Muscle of arm (tissue), 12 donors: ENCODE measurements around the gene TGM2. TPM values are rescaled to one million over a fixed set of nuclear protein-coding genes. Genes with fewer than 3 reads are reported as not detected.
"Not testable (repeated sequence)": the region's sequence is repeated elsewhere in the genome, so short reads cannot be mapped to it uniquely, and the experiment has no call there.

Source experiments
- DNase-seq: peaks from one replicate; pipeline ENCODE4 v3.0.0-alpha.2; 2013
- polyA plus RNA-seq, 12 donors: library from polyadenylated mRNA; unstranded; fragments of 120-200 nt; gene quantifications; one replicate each; pipeline ENCODE4 v1.2.1, GENCODE V29; 2013; ENCODE audit not compliant: insufficient read length in 12 of 12

TGM2 gene
- polyA plus RNA-seq, 12 donors, result 9.5 to 71.6 (median 12.8) TPM; not detected in 1

DNA sequence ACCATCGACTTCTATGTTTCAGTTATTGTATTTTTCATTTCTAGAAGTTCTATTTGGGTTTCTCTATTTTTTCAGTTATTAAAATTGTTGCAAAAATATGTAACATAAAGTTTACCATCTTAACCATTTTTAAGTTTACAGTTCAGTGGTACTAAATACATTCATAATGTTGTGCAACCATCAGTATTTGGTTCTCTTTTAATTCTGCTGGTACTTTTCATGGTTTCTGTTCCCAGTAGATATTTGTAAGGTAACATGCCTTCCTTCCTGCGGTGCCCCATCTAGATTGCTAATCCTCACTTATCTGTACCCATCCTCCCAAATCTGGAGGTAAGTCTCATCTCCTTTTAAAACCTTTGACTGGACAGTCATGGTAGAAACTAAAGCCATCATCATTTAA, 47.9 kb downstream of the TGM2 start:
- DNase-seq, result no peak

DNA sequence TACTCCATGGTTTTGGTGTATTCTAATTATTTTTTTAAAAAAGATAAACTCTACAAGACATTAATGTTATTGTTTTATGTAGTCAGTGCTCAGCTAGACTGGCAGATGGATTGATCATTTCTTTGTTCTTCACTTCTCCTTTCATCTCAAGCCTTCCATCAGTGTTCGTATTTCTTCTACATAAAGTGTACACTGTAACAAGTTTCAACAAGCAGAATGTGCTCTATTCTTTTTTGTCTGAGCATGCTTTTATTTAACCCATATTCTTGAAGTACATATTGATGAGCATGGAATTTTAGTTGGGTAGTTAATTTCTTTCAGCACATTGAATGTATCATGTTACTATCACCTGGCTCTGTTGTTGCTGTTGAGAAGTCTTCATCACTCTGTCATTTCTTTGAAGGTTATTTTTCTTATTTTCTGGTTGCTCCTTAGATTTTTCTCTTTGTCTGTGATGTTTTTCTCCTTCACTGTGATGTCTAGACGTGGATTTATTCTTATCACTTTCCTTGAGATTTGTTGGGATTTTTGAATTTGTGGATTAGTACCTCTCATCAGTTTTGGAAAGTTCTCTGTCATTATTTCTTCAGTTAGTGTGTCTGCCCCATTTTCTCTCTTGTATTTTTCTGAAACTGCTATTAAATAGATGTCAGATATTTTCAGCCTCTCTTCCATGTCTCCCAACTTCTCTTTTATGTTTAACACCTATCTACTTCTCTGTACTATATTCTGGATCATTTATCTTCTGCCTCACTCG, 48.5 kb downstream of the TGM2 start:
- no peak for DNase-seq

DNA sequence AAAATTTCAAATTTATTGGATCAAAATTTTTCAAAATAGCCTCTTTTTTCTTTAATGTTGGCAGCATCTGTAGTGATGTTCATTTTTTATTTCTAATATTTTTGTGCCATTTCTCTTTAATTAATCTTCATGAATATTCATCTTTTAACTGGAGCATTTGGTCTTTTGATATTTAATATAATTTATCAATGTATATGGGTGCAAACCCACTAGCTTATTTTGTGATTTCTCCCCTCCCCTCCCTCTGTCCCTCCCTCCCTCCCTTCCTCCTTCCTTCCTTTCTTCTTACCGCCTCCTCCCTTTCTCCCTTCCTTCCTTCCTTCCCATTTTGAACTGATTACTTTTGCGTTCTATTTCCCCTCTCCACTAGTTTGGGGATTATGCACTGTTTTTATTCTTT, 49.2 kb downstream of the TGM2 start:
- no peak for DNase-seq

DNA sequence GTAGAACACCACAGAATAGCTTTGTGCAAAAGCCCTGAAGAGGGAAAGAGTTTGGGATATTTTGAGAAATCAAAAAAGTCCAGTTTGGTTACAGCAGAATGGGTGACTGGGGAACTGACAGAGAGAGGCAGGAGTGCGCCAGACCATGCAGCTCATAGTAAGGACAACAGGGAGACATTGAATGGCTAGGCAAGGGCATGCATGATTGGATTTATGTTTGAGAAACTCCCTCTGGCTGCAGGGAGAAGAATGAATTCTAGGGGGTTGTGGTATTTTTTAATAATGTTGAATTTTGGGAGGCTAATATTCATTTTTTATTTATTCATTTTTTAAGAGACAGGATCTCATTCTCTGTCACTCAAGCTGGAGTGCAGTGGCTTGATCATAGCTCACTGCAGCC, 49.9 kb downstream of the TGM2 start:
- DNase-seq, result no peak

DNA sequence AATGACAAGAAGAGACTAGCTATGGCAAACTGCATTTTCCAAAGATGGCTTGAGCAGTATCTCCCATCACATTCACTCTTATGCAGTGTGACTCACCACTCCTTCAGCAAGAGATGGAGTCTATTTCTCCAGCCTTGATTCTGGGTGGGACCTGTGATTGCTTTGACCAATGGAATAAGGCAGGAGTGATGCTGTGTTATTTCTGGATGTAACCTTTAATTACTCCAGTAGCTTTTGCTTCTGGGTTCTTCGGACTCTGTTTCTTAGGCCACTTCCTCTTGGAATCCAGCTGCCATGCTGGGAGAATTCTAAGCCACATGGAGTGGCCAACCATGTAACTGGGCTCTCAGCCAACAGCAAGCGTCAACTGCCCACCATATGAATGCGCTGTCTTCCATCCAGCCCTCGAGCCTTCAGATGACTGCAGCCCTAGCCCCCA, 50.7 kb downstream of the TGM2 start:
- no peak for DNase-seq

DNA sequence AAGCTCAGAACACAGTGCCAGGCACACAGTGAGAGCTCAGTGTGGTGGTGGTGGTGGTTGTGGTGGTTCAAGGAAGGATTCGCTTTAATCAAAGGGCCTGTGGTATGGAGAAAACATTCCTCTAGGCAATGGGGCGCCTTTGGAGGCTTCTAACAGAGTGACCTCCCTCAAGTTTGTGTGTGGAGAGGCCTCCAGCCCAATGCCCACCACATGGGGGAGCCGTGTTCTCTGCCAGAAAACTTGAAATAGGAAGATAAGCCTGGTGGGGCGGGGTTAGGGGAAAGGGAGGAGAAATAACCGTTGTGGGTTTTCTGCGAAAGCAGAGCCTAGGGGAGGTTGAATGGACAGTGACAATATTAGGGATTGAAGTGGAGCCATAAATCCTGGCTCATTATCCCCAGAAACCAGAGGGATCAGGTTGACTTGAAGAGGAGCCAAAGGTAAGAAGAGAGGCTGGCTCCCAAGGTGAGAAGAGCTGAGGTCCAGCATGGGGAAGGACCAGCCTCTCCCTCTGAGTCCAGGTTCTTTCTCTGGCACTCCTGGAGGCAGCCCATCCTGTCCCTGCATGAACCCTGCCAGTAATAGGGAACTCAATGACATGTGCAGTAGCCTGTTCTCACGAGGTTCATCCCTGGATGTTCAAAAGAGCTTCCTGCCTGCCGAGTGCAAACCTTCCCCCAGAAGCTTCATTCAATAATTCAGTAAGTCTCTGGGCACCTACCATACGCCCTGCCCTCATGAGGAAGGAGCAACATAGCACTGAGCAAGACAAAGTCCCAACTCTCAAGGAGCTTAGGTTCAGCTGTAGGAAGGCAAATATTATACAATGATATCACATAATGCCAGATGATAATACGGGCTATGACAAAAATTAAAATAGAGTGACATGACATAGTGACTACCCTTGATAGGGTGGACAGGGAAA, 51.4 kb downstream of the TGM2 start:
- DNase-seq, result no peak

DNA sequence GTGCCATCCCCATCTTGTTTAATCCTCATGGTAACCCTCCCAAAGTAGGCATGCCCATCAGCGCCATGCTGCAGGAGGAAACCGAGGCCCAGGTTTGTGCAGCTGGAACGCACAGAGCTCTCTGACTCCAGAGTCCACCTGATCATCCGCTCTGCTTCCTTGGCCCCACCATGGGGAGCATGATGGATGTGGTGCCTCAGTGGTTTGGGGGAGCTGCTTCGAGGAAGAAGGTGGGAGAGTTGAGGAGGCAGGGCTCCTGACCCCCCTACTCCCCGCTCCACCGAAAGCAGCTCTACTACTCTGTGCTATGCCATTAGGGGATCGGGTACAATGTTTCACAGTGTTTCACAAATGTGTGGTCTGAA, 52.2 kb downstream of the TGM2 start:
- DNase-seq, result no peak

DNA sequence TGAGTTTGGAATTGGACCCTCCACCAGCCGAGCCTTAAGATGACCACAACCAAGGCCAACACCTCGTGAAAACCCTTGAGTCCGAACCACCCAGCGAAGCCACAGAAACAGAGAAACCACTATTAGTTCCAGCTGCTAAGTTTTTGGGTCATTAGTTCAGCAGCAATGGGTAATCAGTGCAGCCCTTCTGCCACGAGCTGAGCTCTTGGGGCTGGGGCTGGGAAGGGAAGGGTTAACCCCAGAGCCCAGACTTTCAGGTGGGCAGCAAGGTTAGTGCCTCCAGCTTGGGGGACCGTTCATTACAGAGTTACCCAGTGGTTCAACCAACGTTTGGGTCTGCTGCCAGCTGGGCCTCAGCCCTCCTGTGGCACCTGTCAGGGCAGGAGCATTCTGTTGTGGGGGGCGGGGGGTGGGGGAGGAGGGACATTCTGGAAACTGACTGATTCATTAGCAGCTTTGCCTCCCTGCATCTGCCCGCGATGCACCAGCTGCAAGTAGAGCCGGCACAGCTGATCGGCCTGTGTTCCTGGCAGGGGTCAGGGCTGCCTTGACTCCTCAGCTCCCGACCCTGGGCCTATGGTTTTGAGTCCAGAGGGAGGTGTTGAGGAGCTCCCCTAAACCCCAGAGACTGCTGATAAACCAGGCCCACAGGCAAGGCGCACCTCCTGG, 52.7 kb downstream of the TGM2 start:
- no peak for DNase-seq

DNA sequence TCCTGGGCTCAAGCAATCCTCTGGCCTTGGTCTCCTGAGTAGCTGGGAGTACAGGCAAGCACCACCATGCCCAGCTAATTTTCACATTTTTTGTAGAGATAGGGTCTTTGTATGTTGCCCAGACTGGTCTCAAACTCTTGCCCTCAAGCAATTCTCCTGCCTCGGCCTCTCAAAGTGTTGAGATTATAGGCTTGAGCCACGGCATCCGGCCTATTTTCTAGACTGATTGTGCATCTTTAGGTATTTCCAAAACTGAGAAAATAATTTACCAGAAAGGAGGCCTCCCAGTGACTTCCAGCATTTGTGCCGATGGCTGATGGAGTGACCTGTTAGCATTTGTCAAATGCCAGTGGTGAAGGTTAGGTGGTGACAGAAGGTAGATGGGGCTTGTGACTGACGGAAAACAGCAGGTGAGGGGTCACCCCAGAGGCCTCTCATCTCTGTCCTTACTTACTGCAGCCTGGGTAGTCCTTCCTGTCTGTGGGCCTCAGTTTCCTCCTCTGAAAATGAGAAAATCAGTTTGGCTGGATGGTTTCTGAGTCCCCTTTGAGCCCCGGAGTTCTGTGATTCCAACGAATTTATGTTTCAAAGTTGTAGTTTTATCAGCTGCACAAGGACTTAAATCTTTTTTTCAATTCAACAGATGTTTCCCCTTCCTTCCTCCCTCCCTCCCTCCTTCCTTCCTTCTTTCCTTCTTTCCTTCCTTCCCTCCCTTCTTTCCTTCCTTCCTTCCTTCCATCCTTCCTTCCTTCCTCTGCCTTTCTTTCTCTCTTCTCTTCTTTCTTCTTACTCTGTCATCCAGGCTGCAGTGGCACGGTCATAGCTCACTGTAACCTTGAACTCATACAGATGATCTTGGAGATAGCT, 53.5 kb downstream of the TGM2 start:
- DNase-seq, result no peak

DNA sequence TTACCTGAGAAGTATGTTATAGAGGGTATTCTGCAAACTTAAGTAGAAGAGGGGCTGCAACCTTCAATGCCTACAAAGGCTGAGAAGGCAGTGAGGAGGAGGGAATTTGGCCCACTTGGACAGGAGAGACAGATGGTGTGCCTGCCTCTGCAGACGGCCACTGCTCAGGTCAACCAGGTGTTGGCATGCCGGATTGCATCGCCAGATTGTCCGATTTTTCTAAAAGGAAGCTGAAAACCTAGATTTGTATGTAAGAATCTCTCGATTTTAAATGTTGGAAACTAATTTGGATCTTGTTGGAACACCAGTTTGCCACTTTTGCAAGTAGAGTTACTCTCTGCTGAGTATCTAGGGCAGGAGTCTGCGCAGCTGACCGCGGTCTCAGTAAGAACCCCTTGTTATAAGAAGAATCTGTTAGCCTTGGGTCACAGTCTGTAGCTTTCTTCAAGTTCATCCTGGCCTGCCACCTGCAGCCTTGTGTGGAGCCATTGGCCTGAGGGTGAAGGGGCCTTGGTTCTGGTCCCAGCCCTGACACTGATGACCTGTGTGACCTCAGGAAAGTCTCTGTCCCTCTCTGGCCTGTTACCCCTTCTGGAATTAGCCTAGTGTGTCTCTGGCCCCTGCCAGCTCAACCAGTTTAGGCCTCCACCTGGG, 54.4 kb downstream of the TGM2 start:
- DNase-seq, result no peak

DNA sequence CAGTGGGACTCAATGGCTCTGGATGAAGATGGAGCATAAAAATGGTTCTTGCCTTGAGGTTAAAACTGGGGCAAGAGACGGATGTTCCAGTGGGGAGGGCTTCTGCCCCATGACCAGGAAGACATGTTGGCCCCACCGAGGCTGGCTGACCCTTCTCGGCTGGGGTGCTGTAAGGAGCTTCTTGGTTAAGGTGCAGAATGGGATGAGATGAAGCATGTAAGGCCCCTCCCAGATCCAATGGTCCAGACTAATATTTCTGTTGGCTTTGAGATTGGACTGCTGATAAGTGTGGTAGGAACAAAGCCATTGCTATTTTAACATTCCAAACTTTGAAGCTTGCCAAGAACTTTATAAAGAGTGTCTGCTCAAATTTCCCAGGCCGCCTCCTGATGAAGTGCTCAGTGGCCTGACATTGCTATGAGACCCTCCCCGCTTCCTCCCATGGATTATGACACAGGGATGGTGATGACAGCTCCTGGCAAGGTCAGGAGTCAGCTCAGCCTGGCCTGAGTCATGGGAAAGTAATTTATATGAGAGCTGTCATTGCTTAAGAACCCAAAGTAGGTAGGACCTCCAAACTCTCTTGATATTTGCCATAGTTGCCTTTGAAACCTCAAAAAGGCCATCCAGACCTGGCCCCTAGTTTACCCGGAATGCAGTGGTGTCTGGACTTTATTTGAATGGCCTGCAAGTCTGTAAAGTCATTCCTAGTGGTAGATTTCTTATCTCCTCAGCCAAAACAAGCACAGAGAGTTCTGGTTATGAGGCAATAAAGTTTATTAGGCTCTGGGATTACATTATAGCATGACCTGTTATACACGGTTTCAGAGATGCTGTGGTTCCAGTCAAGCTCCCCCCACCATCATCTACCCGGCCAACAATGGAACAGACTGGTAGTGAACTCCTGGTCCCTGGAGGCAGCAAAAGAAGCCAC, 55.2 kb downstream of the TGM2 start:
- DNase-seq, result peak; percentile 79

DNA sequence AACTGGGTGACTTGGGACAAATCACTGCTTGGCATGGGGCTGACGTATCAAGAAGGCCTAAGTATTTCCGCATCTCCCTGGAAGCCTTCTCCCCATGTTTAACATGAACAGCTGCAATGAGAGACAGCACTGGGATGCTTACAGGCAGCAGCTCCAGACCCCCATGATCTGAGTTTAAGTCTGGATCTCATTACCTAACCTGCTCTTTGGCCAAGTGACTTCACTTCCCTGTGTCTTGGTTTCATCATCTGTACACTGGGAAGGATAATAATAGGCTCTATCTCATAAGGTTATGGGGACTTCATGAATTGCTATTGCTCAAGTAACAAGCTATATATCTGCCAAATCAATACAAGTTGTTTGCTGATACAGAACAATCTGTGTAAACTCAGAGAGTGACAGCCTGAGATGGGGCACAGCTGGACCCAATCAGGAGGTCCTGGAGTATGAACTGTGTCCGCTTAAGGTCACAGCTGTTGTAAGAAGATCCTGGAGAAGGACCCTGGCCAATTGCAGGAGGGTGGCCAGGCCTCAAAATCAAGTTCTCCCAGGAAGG, 56.0 kb downstream of the TGM2 start:
- DNase-seq, result peak; percentile 86

DNA sequence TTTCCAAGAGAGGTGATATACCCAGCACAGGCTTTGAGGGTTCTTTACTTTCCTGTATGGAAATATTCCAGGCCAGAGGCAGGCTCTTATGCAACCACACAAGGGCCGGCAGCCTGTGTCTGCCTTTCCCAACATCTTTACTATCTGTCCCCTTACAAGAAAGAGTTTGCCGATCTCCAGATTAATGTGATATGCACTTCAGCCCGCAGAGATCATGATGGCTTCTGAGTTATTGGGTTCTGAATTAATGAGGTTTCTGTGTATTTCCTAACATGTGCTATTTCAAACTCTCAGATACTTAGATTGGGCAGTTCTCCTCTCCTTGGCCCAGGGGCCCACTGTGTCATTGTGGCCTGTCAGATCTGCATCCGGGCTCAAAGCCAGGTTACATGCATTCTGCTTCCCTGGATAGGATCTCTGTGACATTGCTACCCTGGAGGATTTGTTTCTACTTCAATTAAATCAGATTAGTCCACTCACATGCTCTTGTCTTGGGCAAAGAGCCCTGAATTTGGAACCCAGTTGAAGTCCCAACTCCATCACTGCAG, 56.6 kb downstream of the TGM2 start:
- peak; percentile 72 for DNase-seq

DNA sequence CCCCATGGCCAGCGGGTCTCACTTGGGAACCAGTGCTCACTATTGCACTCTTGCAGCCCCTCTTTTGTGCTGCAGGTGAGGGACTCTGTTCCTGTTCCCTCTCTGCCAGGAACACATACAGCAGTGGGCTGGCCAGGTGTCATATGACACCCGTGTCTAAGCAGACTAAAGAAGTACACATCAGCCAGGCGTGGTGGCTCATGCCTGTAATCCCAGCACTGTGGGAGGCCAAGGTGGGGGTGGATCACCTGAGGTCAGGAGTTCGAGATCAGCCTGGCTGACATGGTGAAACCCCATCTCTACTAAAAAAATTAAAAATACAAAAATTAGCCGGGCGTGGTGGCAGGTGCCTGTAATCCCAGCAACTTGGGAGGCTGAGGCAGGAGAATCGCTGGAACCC, 57.2 kb downstream of the TGM2 start:
- not testable (repeated sequence) for DNase-seq

DNA sequence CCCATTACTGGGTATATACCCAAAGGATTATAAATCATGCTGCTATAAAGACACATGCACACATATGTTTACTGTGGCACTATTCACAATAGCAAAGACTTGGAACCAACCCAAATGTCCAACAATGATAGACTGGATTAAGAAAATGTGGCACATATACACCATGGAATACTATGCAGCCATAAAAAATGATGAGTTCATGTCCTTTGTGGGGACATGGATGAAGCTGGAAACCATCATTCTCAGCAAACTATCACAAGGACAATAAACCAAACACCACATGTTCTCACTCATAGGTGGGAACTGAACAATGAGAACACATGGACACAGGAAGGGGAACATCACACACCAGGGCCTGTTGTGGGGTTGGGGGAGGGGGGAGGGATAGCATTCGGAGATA, 57.7 kb downstream of the TGM2 start:
- DNase-seq, result not testable (repeated sequence)

DNA sequence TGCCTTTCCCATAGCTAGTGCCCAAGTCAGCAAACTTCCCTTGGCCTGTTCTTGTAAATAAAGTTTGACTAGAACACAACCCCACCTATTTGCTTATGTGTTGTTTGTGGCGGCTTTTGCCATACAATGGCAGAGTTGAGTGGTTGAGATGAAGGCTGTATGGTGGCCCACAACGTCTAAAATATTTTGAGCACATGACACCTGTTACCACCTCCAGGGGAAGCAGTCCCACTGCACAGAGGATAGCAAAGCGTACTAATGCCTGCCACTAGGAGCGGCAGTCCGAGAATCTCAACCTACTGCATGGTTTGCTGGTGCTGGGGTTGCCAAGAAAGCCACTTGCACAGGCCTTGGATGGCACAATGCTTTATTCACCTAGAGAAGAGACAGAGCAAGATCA, 58.6 kb downstream of the TGM2 start:
- no peak for DNase-seq

DNA sequence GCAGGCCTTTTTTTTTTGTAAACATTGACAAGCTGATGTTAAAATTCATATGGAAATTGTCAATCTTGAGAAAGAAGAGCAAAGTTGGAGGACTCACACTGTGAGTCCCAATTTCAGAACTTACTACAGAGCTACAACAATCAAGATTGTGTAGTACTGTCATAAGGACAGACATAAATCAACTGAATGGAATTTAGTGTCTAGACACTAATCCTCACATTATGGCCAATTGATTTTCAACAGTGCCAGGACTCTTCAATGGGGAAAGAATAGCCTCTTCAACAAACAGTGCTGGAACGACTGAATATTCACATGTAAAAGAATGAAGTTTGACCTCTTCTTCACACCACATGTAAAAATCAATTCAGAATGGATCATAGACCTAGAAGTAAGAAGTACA, 60.8 kb downstream of the TGM2 start:
- DNase-seq, result no peak

DNA sequence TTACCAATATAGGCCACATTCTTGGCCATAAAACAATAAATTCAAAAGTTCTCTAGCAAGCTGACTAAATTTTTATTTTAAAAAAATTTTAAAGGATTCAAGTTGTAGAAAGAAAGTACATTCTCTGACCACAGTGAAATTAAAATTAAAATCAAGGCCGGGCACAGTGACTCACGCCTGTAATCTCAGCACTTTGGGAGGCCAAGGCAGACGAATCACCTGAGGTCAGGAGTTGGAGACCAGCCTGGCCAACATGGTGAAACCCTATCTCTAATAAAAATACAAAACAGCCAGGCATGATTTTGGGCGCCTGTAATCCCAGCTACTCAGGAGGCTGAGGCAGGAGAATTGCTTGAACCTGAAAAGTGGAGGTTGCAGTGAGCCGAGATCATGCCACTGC, 62.9 kb downstream of the TGM2 start:
- not testable (repeated sequence) for DNase-seq

DNA sequence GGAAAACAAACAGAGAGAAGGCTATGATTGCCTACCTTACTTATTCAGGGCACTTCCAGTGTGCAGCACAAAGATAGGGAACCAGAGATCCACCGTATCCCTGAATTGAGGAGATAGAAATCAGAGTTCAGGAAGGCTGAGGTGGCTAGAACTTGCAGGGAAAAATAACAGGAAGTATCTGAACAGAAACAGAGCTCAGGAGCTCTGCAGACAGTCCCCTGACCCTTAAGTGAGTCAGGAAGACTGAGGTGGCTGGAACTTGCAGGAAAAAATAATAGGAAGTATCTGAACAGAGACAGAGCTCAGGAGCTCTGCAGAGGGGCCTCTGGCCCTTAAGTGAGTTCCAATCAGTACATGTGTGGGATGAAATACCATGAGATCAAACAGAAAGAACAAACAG, 66.1 kb downstream of the TGM2 start:
- DNase-seq, result no peak
